ENCODE results near the gene ZNF688. TPM values are rescaled to one million over a fixed set of nuclear protein-coding genes. Genes with fewer than 3 reads are reported as not detected.

ZNF688 gene
- total and polyA plus RNA-seq, 9 of the 15 experiments (the other 6 are each of a cell fraction or from before 2014, with no cell fraction given) = 0.48 to 12.9 (median 4.5) TPM

- TF ChIP-seq KHSRP (IDR thresholded peaks at IDR 0.05) = no peak
- no peak for TF ChIP-seq ZNF384 (IDR thresholded peaks at IDR 0.05; ENCODE audit: low read depth, low read length)
- no peak for TF ChIP-seq CEBPG (CRISPR knock-in tag; IDR thresholded peaks at IDR 0.05)
- TF ChIP-seq CEBPG (tag; conservative IDR thresholded peaks at IDR 0.05 in 1 of 2, IDR thresholded peaks at IDR 0.05 in 1 of 2) = no peak
- TF ChIP-seq TCFL5 (CRISPR knock-in tag; conservative IDR thresholded peaks at IDR 0.05) = no peak
- no peak for TF ChIP-seq CREBBP (IDR thresholded peaks at IDR 0.05; ENCODE audit: low read depth, low read length)
- TF ChIP-seq KDM5B (IDR thresholded peaks at IDR 0.05; ENCODE audit: insufficient replicate concordance, low read depth, low read length) = no peak
- TF ChIP-seq, protein P1, sequence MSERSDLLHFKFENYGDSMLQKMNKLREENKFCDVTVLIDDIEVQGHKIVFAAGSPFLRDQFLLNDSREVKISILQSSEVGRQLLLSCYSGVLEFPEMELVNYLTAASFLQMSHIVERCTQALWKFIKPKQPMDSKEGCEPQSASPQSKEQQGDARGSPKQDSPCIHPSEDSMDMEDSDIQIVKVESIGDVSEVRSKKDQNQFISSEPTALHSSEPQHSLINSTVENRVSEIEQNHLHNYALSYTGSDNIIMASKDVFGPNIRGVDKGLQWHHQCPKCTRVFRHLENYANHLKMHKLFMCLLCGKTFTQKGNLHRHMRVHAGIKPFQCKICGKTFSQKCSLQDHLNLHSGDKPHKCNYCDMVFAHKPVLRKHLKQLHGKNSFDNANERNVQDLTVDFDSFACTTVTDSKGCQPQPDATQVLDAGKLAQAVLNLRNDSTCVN (CRISPR knock-in tag; IDR thresholded peaks at IDR 0.05) = no peak
- no peak for TF ChIP-seq ESRRB (CRISPR knock-in tag; IDR thresholded peaks at IDR 0.05; ENCODE audit: borderline replicate concordance)
- no peak for TF ChIP-seq NR3C1 (CRISPR knock-in tag; IDR thresholded peaks at IDR 0.05)
- no peak for TF ChIP-seq FOXJ2 (tag; IDR thresholded peaks at IDR 0.05)
- no peak for TF ChIP-seq ZNF592 (IDR thresholded peaks at IDR 0.05)
- no peak for TF ChIP-seq JUN (IDR thresholded peaks at IDR 0.05; ENCODE audit: borderline replicate concordance, low read depth, low read length)
- no peak for TF ChIP-seq JUN (CRISPR knock-in tag; IDR thresholded peaks at IDR 0.05; ENCODE audit: borderline replicate concordance)
These were observed 22.9 kb downstream of the ZNF688 start (continued) for GRCh38 chr16:30548416-30549253.
